GM19238 (cell line): ENCODE results near the gene HSPG2.

Experiments
- DNase-seq: peaks from one replicate; pipeline ENCODE4 v3.0.0; 2011; ENCODE audit warnings: low spot score; ENCODE audit not compliant: insufficient read length

HSPG2 gene

GRCh38 chr1:21847223-21848205, 89.6 kb downstream of the HSPG2 start:
- DNase-seq: no peak

- DNase-seq: no peak
Measured at GRCh38 chr1:21845646-21846641, 91.2 kb downstream of the HSPG2 start.

- no peak for DNase-seq
Measured at GRCh38 chr1:21843996-21844395, 93.1 kb downstream of the HSPG2 start.

GRCh38 chr1:21843208-21843607, 93.9 kb downstream of the HSPG2 start:
- DNase-seq: no peak

GRCh38 chr1:21842606-21843162, 94.4 kb downstream of the HSPG2 start:
- no peak for DNase-seq

GRCh38 chr1:21841852-21842466, 95.2 kb downstream of the HSPG2 start:
- DNase-seq: no peak

GRCh38 chr1:21840981-21841380, 96.1 kb downstream of the HSPG2 start:
- DNase-seq: no peak

GRCh38 chr1:21839337-21840037, 97.6 kb downstream of the HSPG2 start:
- no peak for DNase-seq

- DNase-seq: no peak
Measured at GRCh38 chr1:21838359-21839157, 98.6 kb downstream of the HSPG2 start.

GRCh38 chr1:21837476-21837875, 99.6 kb downstream of the HSPG2 start:
- DNase-seq: no peak

GRCh38 chr1:21836729-21837128, 100.4 kb downstream of the HSPG2 start:
- DNase-seq: no peak

- DNase-seq: no peak
Measured at GRCh38 chr1:21836010-21836409, 101.1 kb downstream of the HSPG2 start.

GRCh38 chr1:21834666-21835065, 102.4 kb downstream of the HSPG2 start:
- no peak for DNase-seq

GRCh38 chr1:21834094-21834493, 103.0 kb downstream of the HSPG2 start:
- DNase-seq: no peak

- DNase-seq: no peak
Measured at GRCh38 chr1:21833392-21833976, 103.6 kb downstream of the HSPG2 start.

GRCh38 chr1:21831454-21831970, 105.6 kb downstream of the HSPG2 start:
- DNase-seq: no peak

GRCh38 chr1:21830792-21831453, 106.2 kb downstream of the HSPG2 start:
- no peak for DNase-seq

GRCh38 chr1:21829294-21829693, 107.8 kb downstream of the HSPG2 start:
- DNase-seq: no peak
